ENCODE measurements around the gene SF1. TPM values are rescaled to one million over a fixed set of nuclear protein-coding genes. Genes with fewer than 3 reads are reported as not detected.
A peak's percentile ranks its signal among the peaks of the same experiment; 100 is the strongest.

The SF1 gene
- total and polyA plus RNA-seq, 9 of the 15 experiments (the other 6 are each of a cell fraction or from before 2014, with no cell fraction given), result 13.1 to 334 (median 111) TPM

DNA sequence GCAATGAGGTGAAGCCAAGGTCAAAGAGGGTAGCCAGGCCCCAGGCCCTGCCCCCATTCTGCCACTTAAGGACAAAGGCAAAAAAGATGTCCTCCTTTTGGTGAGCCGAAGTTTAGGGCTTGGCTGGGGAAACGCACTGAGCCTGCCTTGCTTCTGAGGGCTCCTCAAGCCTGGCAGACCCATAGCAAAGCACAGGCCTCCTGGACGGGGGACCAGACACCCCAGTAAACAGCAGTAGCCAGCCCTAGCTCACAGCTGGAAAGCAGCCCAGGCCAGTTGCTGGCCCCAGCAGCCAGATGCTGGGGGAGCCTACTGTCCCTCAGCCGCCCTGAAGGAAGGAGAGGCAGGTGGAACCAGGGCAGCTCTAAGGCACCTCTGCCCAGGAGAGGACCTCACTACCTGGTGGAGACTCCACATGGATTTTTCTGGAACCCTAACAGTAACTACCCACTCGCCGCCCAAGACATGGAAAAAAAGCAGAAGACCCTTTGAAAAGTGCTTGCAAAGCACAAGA, 14.8 kb downstream of the SF1 start (continued):
- TF ChIP-seq, protein P1, sequence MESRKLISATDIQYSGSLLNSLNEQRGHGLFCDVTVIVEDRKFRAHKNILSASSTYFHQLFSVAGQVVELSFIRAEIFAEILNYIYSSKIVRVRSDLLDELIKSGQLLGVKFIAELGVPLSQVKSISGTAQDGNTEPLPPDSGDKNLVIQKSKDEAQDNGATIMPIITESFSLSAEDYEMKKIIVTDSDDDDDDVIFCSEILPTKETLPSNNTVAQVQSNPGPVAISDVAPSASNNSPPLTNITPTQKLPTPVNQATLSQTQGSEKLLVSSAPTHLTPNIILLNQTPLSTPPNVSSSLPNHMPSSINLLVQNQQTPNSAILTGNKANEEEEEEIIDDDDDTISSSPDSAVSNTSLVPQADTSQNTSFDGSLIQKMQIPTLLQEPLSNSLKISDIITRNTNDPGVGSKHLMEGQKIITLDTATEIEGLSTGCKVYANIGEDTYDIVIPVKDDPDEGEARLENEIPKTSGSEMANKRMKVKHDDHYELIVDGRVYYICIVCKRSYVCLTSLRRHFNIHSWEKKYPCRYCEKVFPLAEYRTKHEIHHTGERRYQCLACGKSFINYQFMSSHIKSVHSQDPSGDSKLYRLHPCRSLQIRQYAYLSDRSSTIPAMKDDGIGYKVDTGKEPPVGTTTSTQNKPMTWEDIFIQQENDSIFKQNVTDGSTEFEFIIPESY (CRISPR knock-in tag; IDR thresholded peaks at IDR 0.05), result no peak
- TF ChIP-seq CBFB (CRISPR knock-in tag; IDR thresholded peaks at IDR 0.05), result no peak
- peak; percentile 35 for TF ChIP-seq POLR2A (conservative IDR thresholded peaks at IDR 0.05)
- TF ChIP-seq TAF1 (IDR thresholded peaks at IDR 0.05; ENCODE audit: control insufficient read depth, extremely low read depth, insufficient read depth, low read length, severe bottlenecking), result no peak
- TF ChIP-seq MIER1 (IDR thresholded peaks at IDR 0.05; ENCODE audit: low read depth), result no peak
- no peak for TF ChIP-seq SIN3B (IDR thresholded peaks at IDR 0.05; ENCODE audit: low read depth)
- no peak for TF ChIP-seq ZNF263 (CRISPR knock-in tag; IDR thresholded peaks at IDR 0.05; ENCODE audit: borderline replicate concordance)

DNA sequence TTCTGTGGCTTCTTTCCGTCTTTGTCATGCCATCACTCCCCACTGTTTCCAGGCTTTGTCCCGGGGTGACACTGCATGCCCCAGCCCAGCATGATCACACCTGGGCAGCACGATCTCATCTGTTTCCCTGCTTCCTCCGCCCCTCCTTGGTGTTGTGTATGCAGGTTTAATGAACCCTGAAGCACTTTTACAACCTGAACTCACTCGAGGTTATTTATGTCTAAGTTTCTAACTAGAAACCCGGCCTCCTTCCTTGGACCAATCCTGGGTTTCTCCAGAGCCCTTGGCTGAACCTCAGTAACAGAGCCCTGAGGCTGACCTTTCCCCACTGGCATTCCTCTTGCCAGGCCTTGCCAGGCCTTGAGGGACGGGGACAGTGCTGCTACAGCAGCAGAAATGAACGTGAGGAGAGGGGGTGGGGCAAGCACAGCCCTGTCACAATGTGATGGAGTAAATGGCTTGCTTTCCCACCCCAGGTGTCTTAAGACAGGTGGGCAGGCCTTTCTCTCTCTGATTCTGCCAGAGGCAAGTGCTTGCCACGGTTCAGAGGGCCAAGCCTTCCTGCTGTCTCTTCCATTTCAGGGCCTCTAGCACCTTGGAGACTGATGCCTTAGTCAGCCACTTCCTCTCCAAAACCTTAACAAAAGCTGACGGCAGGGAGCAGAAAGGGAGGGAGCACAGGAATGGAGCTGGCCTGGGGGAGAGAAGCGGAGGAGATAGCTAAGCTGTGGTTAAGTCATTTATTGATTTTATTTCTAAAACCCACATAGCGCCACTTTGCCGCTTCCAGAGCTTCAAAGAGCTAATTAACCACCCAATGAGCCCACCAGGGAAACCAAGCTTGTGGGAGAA, 15.4 kb downstream of the SF1 start:
- peaks cover 10% of the 10 kb centered on the region for H3K9me1 ChIP-seq (ENCODE audit: control insufficient read depth, insufficient read depth, low read length)
- H4K20me1 ChIP-seq (replicated peaks; ENCODE audit: control insufficient read depth, insufficient read depth, low read length), result peaks cover 35% of the 10 kb centered on the region
- peak overlapping the region in 1 of 2 experiments; percentile 66; a peak in 1 of 4 replicates for H3K9ac ChIP-seq (ENCODE audit: insufficient read depth in 1 of 2, low read depth in 2 of 2, low read length in 2 of 2)
- no peak overlapping the region for H3K4me2 ChIP-seq (ENCODE audit: insufficient read depth, low read length)
- H3K4me3 ChIP-seq, result no peak overlapping the region
- H3K79me2 ChIP-seq (ENCODE audit: control insufficient read depth, insufficient read depth, low read length), result peaks cover 11% of the 10 kb centered on the region
- intact Hi-C loops (cut with micrococcal nuclease), result no loop called here
- H3K27me3 ChIP-seq (ENCODE audit: control insufficient read depth in 2 of 2, insufficient read depth in 2 of 2, low read length in 2 of 2), result no peaks in the 10 kb centered on the region
- FAIRE-seq, result no peak
- no peak overlapping the region for H2AFZ ChIP-seq (ENCODE audit: low read depth, low read length)
- 61% methylated on average over 12 of the region's 13 CpGs for whole genome bisulfite sequencing (ENCODE audit: insufficient coverage, low coverage, missing lambda C conversion rate)
- ChIA-PET POLR2A (interaction anchor here (0.7 to 7.9 kb wide), 7 partner anchors 10 to 347 kb away, joined by 3 to 168 read pairs (median 5); partner anchors contain the start of genes RASGRP2 and SF1), CTCF (ENCODE audit: low intra/inter-chr PET ratio) (no interaction called here)
- peaks cover 59% of the 10 kb centered on the region for H3K36me3 ChIP-seq (ENCODE audit: control insufficient read depth, insufficient read depth, low read length)
- DNase-seq (ENCODE audit: extremely low read depth in 1 of 4, low spot score in 3 of 4), result peak in 1 of 4 experiments; percentile 9
- in situ Hi-C loops (cut with MboI), result no loop called here
- no peaks in the 10 kb centered on the region for H3K9me3 ChIP-seq (replicated peaks; ENCODE audit: control insufficient read depth, insufficient read depth, low read depth, low read length)
- peaks cover 16 to 69% of the 10 kb centered on the region in 2 experiments for H3K4me1 ChIP-seq (replicated peaks in 1 of 2; ENCODE audit: control insufficient read depth in 2 of 2, insufficient read depth in 2 of 2, low read length in 2 of 2)
- H3K27ac ChIP-seq (ENCODE audit: extremely low read depth, low read depth, low read length), result peak overlapping the region; percentile 62; the same call in 2 of the 3 replicates
- ATAC-seq, result peak; percentile 16
- no TSS peak for BruUV-seq (replicated peaks)
- TF ChIP-seq PHB2 (IDR thresholded peaks at IDR 0.05; ENCODE audit: low read depth) (no peak), MAFF (IDR thresholded peaks at IDR 0.05; ENCODE audit: low read length) (no peak), POLR2G (IDR thresholded peaks at IDR 0.05; ENCODE audit: low read depth, low read length) (no peak), ZNF121 (CRISPR knock-in tag; conservative IDR thresholded peaks at IDR 0.05) (no peak; the same call in 1 of the 2 replicates), ZFP30 (CRISPR knock-in tag; IDR thresholded peaks at IDR 0.05; ENCODE audit: borderline replicate concordance) (no peak), POLR2H (tag; IDR thresholded peaks at IDR 0.05; ENCODE audit: low read depth) (no peak), ATF1 (CRISPR knock-in tag; IDR thresholded peaks at IDR 0.05) (no peak), ATF1 (tag; IDR thresholded peaks at IDR 0.05) (no peak), SPI1 (IDR thresholded peaks at IDR 0.05; ENCODE audit: borderline replicate concordance, low read depth, low read length) (peak; percentile 74; the same call in 1 of the 2 replicates), PRPF4 (IDR thresholded peaks at IDR 0.05; ENCODE audit: insufficient read depth, low read depth, low read length, poor library complexity, severe bottlenecking) (no peak), ZNF263 (CRISPR knock-in tag; IDR thresholded peaks at IDR 0.05; ENCODE audit: borderline replicate concordance) (no peak)
- TF ChIP-seq, protein P2, sequence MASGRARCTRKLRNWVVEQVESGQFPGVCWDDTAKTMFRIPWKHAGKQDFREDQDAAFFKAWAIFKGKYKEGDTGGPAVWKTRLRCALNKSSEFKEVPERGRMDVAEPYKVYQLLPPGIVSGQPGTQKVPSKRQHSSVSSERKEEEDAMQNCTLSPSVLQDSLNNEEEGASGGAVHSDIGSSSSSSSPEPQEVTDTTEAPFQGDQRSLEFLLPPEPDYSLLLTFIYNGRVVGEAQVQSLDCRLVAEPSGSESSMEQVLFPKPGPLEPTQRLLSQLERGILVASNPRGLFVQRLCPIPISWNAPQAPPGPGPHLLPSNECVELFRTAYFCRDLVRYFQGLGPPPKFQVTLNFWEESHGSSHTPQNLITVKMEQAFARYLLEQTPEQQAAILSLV (tag; IDR thresholded peaks at IDR 0.05), result no peak

All from K562 (cell line).